HG03103 (cell line): Measurements from ENCODE around the gene CEP164.
"Not testable (repeated sequence)": the region's sequence is repeated elsewhere in the genome, so short reads cannot be mapped to it uniquely, and the experiment has no call there.

Experiments used
- ATAC-seq: cut with Tn5 transposase; IDR thresholded peaks from one replicate; pipeline ENCODE4 v1.9.1; 2021; ENCODE audit warnings: low read depth; ENCODE audit not compliant: unreplicated experiment

CEP164 gene

DNA sequence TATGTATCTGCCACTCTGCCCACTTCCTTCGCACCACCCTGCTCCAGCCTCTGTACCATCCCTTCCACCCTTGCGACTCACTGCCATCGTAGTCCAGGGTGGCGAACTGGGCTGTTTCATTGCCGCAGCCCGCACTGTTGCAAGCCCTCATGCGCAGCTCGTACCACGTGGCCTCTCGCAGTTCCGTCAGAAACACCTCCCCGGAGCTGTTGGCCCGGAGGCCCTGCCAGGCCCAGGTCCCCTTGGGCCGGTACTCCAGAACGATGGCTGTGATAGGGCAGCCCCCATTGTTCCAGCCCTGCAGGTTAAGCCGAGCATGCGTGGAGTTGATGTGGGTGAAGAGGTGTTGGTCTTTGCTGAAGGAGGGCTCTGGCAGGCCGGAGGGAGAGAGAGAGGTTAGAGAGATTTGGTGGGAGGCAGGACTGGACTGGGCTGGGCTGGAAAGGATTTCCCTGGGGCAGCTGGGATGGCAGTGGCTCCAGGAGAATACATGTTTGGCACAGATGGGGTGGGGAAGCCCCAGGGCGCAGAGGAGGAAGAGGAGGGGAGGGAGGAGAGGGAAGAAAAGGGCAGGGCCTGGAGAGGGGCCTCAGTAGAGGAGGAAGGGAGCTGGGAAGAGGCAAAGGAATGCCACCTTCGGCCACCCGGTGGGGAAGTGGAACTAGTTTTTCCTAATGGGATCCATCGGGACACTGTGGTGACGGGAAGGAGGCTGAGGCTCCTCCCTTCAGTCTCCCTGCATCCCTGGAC is 109.6 kb downstream of the CEP164 start:
- no peak for ATAC-seq

GRCh38 chr11:117437791-117438130 is 110.1 kb downstream of the CEP164 start:
- ATAC-seq = no peak

DNA sequence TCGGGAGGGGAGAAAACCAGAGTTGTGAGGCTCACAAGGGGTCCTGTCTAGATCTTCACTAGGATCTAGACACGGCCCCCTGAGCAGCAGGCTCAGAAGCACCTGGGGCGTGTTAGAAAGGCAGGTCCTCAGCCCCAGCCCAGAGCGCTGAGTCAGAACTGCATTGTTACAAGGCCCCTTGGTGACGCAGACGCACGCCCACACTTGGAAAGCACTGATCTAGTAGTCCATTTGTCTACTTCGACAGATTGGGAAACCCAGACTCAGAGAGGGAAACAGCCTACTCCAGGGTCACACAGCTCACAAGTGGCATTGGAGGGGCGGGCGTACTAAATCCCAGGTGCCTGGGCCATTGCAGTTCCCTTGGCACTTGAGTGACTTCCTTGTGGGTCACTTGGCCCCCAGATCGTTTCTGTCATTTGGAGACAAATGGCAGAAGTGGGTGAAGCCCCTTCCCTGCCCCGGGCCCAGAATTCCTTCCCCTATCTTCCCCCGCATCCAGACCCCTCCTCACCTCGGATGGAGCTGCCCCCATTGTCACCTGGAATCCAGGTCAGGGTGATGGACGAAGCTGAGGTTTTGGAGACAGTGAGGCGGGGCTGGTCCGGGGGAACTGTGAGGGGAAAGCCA is 110.8 kb downstream of the CEP164 start:
- no peak for ATAC-seq

DNA sequence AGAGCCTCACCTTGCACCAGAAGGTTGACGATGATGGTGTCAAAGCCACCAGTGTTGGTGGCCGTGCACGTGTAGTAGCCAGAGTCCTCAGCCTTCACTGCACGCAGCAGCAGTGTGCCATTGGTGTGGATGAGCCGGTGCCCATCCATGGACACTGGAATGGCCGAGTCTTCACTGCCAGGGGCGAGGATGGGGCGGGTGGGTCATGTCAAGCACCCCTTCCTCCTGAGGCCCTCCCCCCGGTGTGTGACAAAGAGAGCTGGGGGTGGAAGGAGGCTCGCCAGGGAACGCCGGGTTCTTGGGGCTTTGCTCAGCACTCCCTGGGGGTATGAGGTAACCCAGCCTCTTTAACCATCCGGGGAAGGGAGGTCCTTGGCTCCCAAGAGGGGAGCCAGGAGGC is 111.6 kb downstream of the CEP164 start:
- no peak for ATAC-seq

DNA sequence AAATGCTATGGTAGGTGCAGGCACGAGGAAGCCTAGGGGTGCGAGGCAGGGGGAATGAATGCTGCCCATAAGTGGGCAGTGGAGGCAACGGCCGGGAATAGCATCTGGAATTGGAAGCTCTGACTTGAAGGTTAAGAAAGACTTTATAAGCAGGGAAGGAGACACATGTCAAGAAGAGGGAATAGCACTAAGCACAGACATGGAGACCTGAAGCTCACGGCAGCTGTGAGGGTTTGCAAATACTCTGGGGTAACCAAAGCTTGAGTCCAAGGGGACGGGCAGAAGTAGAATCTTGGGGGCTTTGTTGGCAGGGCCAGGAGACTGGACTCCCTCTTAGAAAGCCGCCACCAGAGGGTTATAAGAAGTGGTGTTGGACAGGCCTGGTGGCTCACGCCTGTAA is 112.6 kb downstream of the CEP164 start:
- no peak for ATAC-seq

- no peak for ATAC-seq
Measured at GRCh38 chr11:117441146-117441975, 113.7 kb downstream of the CEP164 start.

GRCh38 chr11:117442049-117442868 is 114.6 kb downstream of the CEP164 start:
- no peak for ATAC-seq

DNA sequence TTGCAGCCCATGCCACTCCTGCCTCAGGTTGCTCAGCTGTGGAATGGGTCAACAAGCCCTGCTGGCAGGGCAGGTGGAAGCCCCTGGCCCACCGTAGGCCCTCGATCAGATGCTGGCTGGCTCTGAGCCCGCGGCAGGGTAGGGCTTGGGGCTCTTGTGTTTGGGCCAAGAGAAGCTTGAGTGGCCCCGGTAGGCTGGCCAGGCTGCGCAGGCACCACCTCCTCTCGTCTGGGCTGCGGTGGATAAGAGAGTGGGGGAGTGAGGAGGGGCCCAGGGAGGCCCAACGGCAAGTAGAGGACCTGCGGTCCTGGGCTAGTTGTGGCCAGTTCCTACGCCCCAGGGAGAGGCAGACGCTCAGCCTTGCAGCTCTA is 115.2 kb downstream of the CEP164 start:
- ATAC-seq = no peak

GRCh38 chr11:117443266-117444186 is 115.9 kb downstream of the CEP164 start:
- ATAC-seq = no peak

GRCh38 chr11:117444256-117444655 is 116.6 kb downstream of the CEP164 start:
- no peak for ATAC-seq

DNA sequence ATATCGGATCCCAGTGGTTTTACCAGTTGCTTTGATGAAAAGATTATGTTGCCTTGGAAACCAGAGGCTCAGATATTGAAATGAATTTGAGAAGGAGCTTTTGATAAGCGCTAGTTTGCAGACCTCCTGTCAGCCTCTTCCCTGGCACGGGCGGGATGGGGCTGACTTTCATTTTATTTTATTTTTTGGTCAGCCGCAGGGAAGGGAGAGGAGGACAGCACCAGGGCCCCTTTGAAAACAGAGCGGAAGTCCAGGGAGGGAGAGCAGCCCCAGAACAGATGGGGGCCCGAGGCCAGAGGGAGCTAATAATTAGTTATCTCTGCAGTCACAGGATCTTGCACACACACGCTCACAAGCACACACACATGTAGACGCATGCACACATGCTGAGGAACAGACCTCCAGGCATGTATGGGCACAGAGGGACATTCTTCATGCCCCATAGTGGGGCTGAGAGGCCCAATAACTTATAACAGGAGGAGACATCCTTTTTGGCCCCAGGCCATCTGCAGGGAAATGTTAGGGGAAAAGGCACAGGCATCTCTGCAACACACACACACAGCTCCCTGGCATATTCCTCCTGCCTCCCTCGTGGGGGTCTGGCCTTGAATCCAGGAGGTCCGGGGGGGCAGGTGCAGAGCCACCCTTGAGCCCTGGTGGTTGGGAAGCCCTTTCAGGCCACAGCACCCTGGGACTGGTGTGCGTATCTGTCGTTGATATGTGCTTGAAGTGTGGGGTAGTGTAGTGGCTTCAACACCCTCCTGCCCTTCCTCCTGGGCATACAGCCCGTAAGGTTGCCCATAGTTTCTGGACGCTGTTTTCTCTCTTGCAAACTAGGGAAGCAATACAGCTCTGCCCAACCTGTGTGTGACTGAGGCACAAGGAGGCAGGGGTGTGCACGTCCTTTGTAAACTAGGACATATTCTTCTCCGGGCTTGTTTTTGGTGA is 117.3 kb downstream of the CEP164 start:
- no peak for ATAC-seq

DNA sequence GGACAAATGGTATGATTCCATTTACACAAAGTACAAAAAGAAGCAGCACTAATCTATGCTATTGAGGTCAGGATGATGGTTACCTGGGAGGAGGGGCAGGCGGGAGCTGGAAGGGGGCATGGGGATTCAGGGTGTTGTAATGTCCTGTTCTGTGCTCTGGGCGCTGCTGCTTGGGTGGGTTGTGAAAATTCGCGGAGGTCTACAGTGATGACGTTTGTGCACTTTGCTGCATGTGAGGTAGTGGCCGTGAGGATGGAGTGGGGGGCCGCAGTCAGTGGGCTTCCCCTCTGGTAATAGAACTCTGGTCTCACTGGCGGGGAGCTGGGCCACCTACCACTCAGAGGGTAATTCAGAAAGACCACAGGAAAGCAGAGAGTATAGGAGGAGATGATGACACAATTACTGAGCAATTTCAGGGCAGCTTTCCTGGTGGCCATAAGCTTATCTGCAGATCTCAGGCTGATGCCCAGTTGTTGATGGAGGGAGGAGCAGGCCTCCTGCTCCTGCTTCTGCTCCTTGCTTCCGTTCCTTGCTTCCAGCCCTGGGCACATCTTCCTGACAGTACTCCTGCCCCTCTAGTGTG is 121.5 kb downstream of the CEP164 start:
- ATAC-seq = no peak

GRCh38 chr11:117453886-117454563 is 126.4 kb downstream of the CEP164 start:
- ATAC-seq = no peak

DNA sequence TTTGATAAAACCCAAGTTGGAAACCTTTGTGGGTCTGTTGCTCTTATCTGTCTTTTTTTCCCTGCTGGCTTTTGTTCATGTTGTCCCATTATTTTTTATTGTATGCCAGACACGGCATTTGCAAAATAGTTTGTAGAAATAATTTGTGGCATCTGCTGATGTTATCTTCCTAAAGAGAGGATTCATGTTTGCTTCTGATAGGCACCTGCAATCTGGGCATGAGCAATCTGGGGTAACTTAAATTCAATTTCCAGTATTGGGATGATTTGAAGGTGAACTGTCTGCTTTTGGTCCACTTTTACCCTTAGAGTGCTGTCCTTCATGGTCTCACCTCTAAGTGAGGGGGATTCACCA is 126.9 kb downstream of the CEP164 start:
- no peak for ATAC-seq

- peak; percentile 55 for ATAC-seq
Measured at GRCh38 chr11:117456027-117456720, 128.5 kb downstream of the CEP164 start.

DNA sequence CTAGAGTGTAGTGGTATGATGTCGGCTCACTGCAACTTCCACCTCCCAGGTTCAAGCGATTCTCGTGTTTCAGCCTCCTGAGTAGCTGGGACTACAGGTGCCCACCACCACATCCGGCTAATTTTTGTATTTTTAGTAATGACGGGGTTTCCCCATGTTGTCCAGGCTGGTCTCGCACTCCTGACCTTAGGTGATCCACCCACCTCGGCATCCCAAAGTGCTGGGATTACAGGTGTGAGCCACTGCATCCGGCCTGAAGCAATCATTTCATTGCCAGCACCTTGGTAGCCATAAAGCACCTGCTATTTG is 129.0 kb downstream of the CEP164 start:
- not testable (repeated sequence) for ATAC-seq

- no peak for ATAC-seq
Measured at GRCh38 chr11:117457031-117457785, 129.6 kb downstream of the CEP164 start.
